ENCODE data around the gene RUFY3. TPM values are rescaled to one million over a fixed set of nuclear protein-coding genes. Genes with fewer than 3 reads are reported as not detected.

The RUFY3 gene
- total and polyA plus RNA-seq, 9 of the 15 experiments (the other 6 are each of a cell fraction or from before 2014, with no cell fraction given), result 4.2 to 31.1 (median 21.5) TPM

DNA sequence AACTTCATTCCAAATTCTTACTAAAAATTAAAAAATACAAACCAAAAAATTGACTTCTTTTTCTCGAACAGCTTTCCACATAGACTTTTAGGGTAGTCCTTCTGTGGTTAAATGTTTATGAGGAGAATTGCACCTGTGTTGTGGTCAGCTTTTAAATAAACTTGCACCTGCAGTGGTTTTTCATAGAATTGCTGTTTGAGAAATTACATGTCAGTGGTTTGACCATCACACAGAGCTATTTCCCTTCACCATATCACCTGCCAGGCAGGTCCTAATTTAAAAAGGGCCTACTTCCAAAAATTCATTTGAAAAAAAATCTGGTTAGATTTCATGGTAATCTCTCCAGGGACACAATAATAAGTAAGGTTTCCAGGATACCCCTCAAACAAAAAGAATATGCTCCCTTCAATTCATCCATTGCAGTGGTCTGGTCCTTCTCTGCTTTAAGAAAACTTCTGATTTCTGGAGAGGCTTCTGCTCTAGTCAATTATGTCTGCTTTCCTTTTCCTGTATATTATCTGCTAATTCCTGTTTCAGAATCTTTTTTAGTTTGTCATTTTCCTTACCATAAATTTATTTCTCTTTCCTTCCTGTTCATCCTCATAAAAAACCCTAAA, 43.3 kb upstream of the RUFY3 start (continued):
- TF ChIP-seq, protein P1, sequence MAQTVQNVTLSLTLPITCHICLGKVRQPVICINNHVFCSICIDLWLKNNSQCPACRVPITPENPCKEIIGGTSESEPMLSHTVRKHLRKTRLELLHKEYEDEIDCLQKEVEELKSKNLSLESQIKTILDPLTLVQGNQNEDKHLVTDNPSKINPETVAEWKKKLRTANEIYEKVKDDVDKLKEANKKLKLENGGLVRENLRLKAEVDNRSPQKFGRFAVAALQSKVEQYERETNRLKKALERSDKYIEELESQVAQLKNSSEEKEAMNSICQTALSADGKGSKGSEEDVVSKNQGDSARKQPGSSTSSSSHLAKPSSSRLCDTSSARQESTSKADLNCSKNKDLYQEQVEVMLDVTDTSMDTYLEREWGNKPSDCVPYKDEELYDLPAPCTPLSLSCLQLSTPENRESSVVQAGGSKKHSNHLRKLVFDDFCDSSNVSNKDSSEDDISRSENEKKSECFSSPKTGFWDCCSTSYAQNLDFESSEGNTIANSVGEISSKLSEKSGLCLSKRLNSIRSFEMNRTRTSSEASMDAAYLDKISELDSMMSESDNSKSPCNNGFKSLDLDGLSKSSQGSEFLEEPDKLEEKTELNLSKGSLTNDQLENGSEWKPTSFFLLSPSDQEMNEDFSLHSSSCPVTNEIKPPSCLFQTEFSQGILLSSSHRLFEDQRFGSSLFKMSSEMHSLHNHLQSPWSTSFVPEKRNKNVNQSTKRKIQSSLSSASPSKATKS (CRISPR knock-in tag; IDR thresholded peaks at IDR 0.05), result no peak
- TF ChIP-seq, protein P2, sequence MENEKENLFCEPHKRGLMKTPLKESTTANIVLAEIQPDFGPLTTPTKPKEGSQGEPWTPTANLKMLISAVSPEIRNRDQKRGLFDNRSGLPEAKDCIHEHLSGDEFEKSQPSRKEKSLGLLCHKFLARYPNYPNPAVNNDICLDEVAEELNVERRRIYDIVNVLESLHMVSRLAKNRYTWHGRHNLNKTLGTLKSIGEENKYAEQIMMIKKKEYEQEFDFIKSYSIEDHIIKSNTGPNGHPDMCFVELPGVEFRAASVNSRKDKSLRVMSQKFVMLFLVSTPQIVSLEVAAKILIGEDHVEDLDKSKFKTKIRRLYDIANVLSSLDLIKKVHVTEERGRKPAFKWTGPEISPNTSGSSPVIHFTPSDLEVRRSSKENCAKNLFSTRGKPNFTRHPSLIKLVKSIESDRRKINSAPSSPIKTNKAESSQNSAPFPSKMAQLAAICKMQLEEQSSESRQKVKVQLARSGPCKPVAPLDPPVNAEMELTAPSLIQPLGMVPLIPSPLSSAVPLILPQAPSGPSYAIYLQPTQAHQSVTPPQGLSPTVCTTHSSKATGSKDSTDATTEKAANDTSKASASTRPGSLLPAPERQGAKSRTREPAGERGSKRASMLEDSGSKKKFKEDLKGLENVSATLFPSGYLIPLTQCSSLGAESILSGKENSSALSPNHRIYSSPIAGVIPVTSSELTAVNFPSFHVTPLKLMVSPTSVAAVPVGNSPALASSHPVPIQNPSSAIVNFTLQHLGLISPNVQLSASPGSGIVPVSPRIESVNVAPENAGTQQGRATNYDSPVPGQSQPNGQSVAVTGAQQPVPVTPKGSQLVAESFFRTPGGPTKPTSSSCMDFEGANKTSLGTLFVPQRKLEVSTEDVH (IDR thresholded peaks at IDR 0.05; ENCODE audit: low read depth, partially characterized antibody), result no peak
- no peak for TF ChIP-seq KDM1A (IDR thresholded peaks at IDR 0.05)
- TF ChIP-seq SMAD3 (CRISPR knock-in tag; conservative IDR thresholded peaks at IDR 0.05), result no peak
- TF ChIP-seq, protein P3, sequence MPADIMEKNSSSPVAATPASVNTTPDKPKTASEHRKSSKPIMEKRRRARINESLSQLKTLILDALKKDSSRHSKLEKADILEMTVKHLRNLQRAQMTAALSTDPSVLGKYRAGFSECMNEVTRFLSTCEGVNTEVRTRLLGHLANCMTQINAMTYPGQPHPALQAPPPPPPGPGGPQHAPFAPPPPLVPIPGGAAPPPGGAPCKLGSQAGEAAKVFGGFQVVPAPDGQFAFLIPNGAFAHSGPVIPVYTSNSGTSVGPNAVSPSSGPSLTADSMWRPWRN (IDR thresholded peaks at IDR 0.05; ENCODE audit: low read depth), result no peak
- no peak for TF ChIP-seq BRD9 (IDR thresholded peaks at IDR 0.05; ENCODE audit: low read depth, partially characterized antibody)

Data from K562 (cell line).